Loucy (cell line): ENCODE measurements around the gene MFAP2.

ENCODE experiments used
- H2AFZ ChIP-seq: fragments of 200-600 bp; sonication (generic); 2 replicates; pipeline ENCODE4 v1.6.0; 2016; ENCODE audit warnings: antibody characterized with exemption, mild to moderate bottlenecking, low read length, moderate library complexity
- H3F3A ChIP-seq: fragments of 200-600 bp; 2 replicates; pipeline ENCODE4 v1.6.0; 2016; ENCODE audit warnings: antibody characterized with exemption, low read depth, mild to moderate bottlenecking
- H3K27me3 ChIP-seq: fragments of 200-600 bp; sonication (generic); 2 replicates; pipeline ENCODE4 v1.6.1; 2014; ENCODE audit warnings: low read length, mild to moderate bottlenecking; ENCODE audit not compliant: insufficient read depth, poor library complexity, severe bottlenecking
- H3K36me3 ChIP-seq: fragments of 200-600 bp; sonication (generic); 2 replicates; pipeline ENCODE4 v1.6.1; 2016; ENCODE audit warnings: low read length; ENCODE audit not compliant: insufficient read depth
- H3K4me1 ChIP-seq: fragments of 200-600 bp; sonication (generic); 2 replicates; pipeline ENCODE4 v1.5.1; 2014; ENCODE audit warnings: low read length, mild to moderate bottlenecking; ENCODE audit not compliant: insufficient read depth, poor library complexity, severe bottlenecking
- H3K4me2 ChIP-seq: fragments of 200-600 bp; sonication (generic); 2 replicates; pipeline ENCODE4 v1.6.0; 2014; ENCODE audit warnings: antibody characterized with exemption, low read length, low read depth, mild to moderate bottlenecking; ENCODE audit not compliant: poor library complexity, severe bottlenecking
- H3K4me3 ChIP-seq: fragments of 200-600 bp; sonication (generic); 2 replicates; pipeline ENCODE4 v1.5.1; 2014; ENCODE audit warnings: low read length, mild to moderate bottlenecking, mixed read lengths; ENCODE audit not compliant: poor library complexity, severe bottlenecking
- H3K79me2 ChIP-seq: fragments of 200-600 bp; sonication (generic); 2 replicates; pipeline ENCODE4 v1.6.1; 2014; ENCODE audit warnings: low read length; ENCODE audit not compliant: insufficient read depth
- H3K9ac ChIP-seq: fragments of 200-600 bp; sonication (generic); 2 replicates; pipeline ENCODE4 v1.6.0; 2014; ENCODE audit warnings: mild to moderate bottlenecking, low read depth, low read length, moderate library complexity; ENCODE audit not compliant: poor library complexity, severe bottlenecking
- H3K9me2 ChIP-seq: fragments of 200-600 bp; sonication (generic); replicated peaks from 2 replicates; pipeline ENCODE4 v1.6.1; 2016; ENCODE audit warnings: low read depth, low read length, mixed read lengths
- H3K9me3 ChIP-seq: fragments of 200-600 bp; sonication (generic); 2 replicates; pipeline ENCODE4 v1.6.1; 2014; ENCODE audit warnings: mild to moderate bottlenecking, antibody characterized with exemption, low read length, low read depth; ENCODE audit not compliant: insufficient read depth
- H4K20me1 ChIP-seq: fragments of 200-600 bp; sonication (generic); 2 replicates; pipeline ENCODE4 v1.6.0; 2014; ENCODE audit warnings: antibody characterized with exemption, low read length, mild to moderate bottlenecking; ENCODE audit not compliant: insufficient read depth, poor library complexity, severe bottlenecking
- CTCF ChIP-seq: fragments of 200-600 bp; sonication (generic); conservative IDR thresholded peaks from 2 replicates; pipeline ENCODE4 v1.5.1; 2014; ENCODE audit warnings: mild to moderate bottlenecking, antibody characterized with exemption, low read length
- EZH2phosphoT487 ChIP-seq: fragments of 200-600 bp; IDR thresholded peaks from 2 replicates; pipeline ENCODE4 v1.6.1; 2018; ENCODE audit warnings: antibody characterized with exemption, mild to moderate bottlenecking, moderate library complexity, borderline replicate concordance

MFAP2 gene

GRCh38 chr1:16988210-16988609, 7.8 kb upstream of the MFAP2 start:
- H3K4me3 ChIP-seq = no peak overlapping the region

DNA sequence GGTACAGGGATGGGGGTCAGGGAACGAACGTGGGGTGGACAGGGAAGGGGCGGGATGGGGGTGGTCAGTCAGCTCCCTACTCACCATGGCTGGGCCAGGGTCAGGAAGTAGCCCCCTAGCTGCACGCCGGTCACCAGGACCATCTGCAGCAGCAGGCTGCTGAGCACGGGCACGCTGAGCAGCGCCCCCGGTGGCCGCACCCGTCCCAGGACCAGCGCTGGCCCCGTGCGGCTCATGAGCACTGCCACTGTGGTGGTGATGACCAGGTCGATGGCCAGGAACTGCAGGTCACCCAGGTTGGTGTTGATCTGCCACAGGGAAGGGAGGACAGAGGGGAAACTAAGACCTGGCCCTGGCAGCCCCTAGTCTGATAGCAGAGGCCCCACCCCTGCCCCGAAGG, 6.5 kb upstream of the MFAP2 start:
- Histone ChIP-seq H3K79me2 (no peaks in the 10 kb centered on the region), H3K36me3 (peaks cover 4% of the 10 kb centered on the region; the same call in 1 of the 2 replicates), H3K4me2 (no peak overlapping the region), H3K9me3 (no peaks in the 10 kb centered on the region), H3K4me1 (no peaks in the 10 kb centered on the region), H4K20me1 (no peaks in the 10 kb centered on the region), H3K4me3 (no peak overlapping the region), H3K9me2 (no peaks in the 10 kb centered on the region), H2AFZ (no peak overlapping the region), H3K9ac (no peak overlapping the region), H3F3A (no peaks in the 10 kb centered on the region), H3K27me3 (no peaks in the 10 kb centered on the region)
- TF ChIP-seq EZH2phosphoT487 = no peak
- TF ChIP-seq CTCF = peak; percentile 69

More at GRCh38 chr1:16988210-16988609, 7.8 kb upstream of the MFAP2 start:
- H3K9me3 ChIP-seq = no peaks in the 10 kb centered on the region
- no peaks in the 10 kb centered on the region for H3K9me2 ChIP-seq
- H3K36me3 ChIP-seq = peaks cover 4% of the 10 kb centered on the region; the same call in 1 of the 2 replicates
- H2AFZ ChIP-seq = no peak overlapping the region
- no peaks in the 10 kb centered on the region for H3K4me1 ChIP-seq
- H3K9ac ChIP-seq = no peak overlapping the region
- no peaks in the 10 kb centered on the region for H4K20me1 ChIP-seq
- no peaks in the 10 kb centered on the region for H3F3A ChIP-seq
- H3K4me2 ChIP-seq = no peak overlapping the region
- TF ChIP-seq CTCF = no peak
- no peak for TF ChIP-seq EZH2phosphoT487
- H3K27me3 ChIP-seq = no peaks in the 10 kb centered on the region
- no peaks in the 10 kb centered on the region for H3K79me2 ChIP-seq

DNA sequence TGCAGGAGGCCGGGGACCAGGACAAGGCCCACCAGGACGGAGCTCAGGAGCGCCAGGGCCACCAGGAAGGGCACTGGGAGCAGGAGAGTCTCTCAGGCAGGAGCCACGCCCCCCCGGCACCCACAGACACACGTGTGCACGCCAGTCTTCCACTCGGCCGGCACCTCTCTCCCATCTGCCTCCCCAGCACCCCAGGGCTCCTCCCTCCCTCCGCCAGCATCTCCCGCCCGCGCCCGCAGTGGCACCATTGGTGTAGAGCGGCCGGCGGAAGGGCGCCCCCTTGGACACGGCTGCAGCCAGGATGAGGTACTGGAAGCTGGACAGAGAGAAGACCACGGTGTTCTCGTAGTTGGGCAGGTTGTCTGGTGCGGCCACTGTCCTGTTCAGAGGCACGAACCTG, 6.1 kb upstream of the MFAP2 start:
- no peaks in the 10 kb centered on the region for H3K79me2 ChIP-seq
- H3K36me3 ChIP-seq = peaks cover 4% of the 10 kb centered on the region; the same call in 1 of the 2 replicates
- H3K9ac ChIP-seq = no peak overlapping the region
- H3K4me2 ChIP-seq = no peak overlapping the region
- H3K4me1 ChIP-seq = no peaks in the 10 kb centered on the region
- TF ChIP-seq EZH2phosphoT487 (no peak), CTCF (no peak)
- H2AFZ ChIP-seq = no peak overlapping the region
- H3K9me2 ChIP-seq = no peaks in the 10 kb centered on the region
- H3K27me3 ChIP-seq = no peaks in the 10 kb centered on the region
- no peak overlapping the region for H3K4me3 ChIP-seq
- H4K20me1 ChIP-seq = no peaks in the 10 kb centered on the region
- H3K9me3 ChIP-seq = no peaks in the 10 kb centered on the region
- no peaks in the 10 kb centered on the region for H3F3A ChIP-seq
